Esophagus squamous epithelium (tissue), 5 donors: ENCODE measurements around the gene PSMB4. TPM values are rescaled to one million over a fixed set of nuclear protein-coding genes. Genes with fewer than 3 reads are reported as not detected.
A peak's percentile ranks its signal among the peaks of the same experiment; 100 is the strongest.

Experiments used
- DNase-seq: peaks from one replicate; lab custom pipeline; 2025; lab: John Stamatoyannopoulos, UW
- H3K27ac ChIP-seq, 4 donors: fragments of 200-600 bp; sonication (generic); one replicate each; pipeline ENCODE4 v1.5.1; 2016 to 2019; ENCODE audit warnings: mild to moderate bottlenecking in 1 of 4
- H3K27me3 ChIP-seq, 4 donors: fragments of 200-600 bp; sonication (generic); 1 replicate in 3 of 4; 2 replicates in 1 of 4; pipeline versions ENCODE4 v1.5.1 to v1.6.0; 2017 to 2021; ENCODE audit warnings: antibody characterized with exemption in 1 of 4
- H3K36me3 ChIP-seq, 3 donors: fragments of 200-600 bp; sonication (generic); one replicate each; pipeline ENCODE4 v1.5.1; 2016 to 2019
- H3K4me1 ChIP-seq, 3 donors: fragments of 200-600 bp; sonication (generic); one replicate each; pipeline ENCODE4 v1.5.1; 2017 to 2019
- H3K4me3 ChIP-seq, 4 donors: fragments of 200-600 bp; sonication (generic); 1 replicate in 3 of 4; 2 replicates in 1 of 4; pipeline ENCODE4 v1.5.1; 2016 to 2019; ENCODE audit warnings: mild to moderate bottlenecking in 2 of 4, moderate library complexity in 1 of 4
- H3K9me3 ChIP-seq, 3 donors: fragments of 200-600 bp; sonication (generic); one replicate each; pipeline ENCODE4 v1.5.1; 2016 to 2019
- CTCF ChIP-seq, 6 experiments: fragments of 450-650 bp in 4 of 6; fragments of 200-600 bp in 2 of 6; sonication (generic) in 2 of 6; IDR thresholded peaks; one replicate each; pipeline ENCODE4 v1.5.1; 2016 to 2019; ENCODE audit warnings: antibody characterized with exemption in 6 of 6, mild to moderate bottlenecking in 4 of 6, moderate library complexity in 4 of 6
- POLR2A ChIP-seq, 4 donors: fragments of 450-650 bp; IDR thresholded peaks; one replicate each; pipeline ENCODE4 v1.6.1; 2017; ENCODE audit warnings: antibody characterized with exemption in 4 of 4, mild to moderate bottlenecking in 4 of 4, moderate library complexity in 3 of 4
- WGBS, 2 donors: methylation state at CpG; one replicate each; pipeline ENCODE4 v1.1.5; 2018; 5-methylcytosine and 5-hydroxymethylcytosine counted together
- intact Hi-C: fragments of 100-400 bp; cut with DNase I; formaldehyde crosslinking; loops from one replicate; pipeline ENCODE4 v1.15.0; 2022
- total RNA-seq, 4 donors: library from RNA; depleted of rRNA; stranded (reverse); fragments of >200 nt; gene quantifications; one replicate each; pipeline ENCODE4 v1.1.0, GENCODE V29; 2016
- donor health status: DM: yes; HTN: yes; CAD: no.

PSMB4 gene
- total RNA-seq, 4 donors from 2014 or later = 114 to 203 (median 186) TPM

GRCh38 chr1:151372058-151372934 lies 27.1 kb upstream of the PSMB4 start, which contains the start of gene SELENBP1:
Gene SELENBP1, minus strand, starts transcription at chr1:151372705. Its CDS starts 64 bp downstream, at chr1:151372641.
- peak in 3 of 4 donors; percentile 11 to 68 (median 55) for TF ChIP-seq POLR2A (IDR thresholded peaks at IDR 0.05)
- TF ChIP-seq CTCF (IDR thresholded peaks at IDR 0.05) = no peak
- 19 to 20% methylated on average over 1 to 7 of the region's 11 CpGs for WGBS, 2 donors
- Histone ChIP-seq H3K27ac (peak within 1 kb of the TSS; percentile 48 to 82 (median 76)), H3K36me3 (peaks cover 0 to 23% (median 0%) of the 10 kb centered on the region in 3 donors), H3K9me3 (no peaks in the 10 kb centered on the region), H3K4me1 (peaks cover 31 to 60% (median 33%) of the 10 kb centered on the region in 3 donors), H3K27me3 (no peaks in the 10 kb centered on the region), H3K4me3 (peak within 1 kb of the TSS; percentile 14 to 65 (median 44))
- intact Hi-C loops = no loop called here
- DNase-seq = no peak

GRCh38 chr1:151373196-151373595 lies 26.2 kb upstream of the PSMB4 start:
- WGBS, 2 donors = 84 to 91% methylated on average over 4 to 10 of the region's 14 CpGs
- no peaks in the 10 kb centered on the region for H3K9me3 ChIP-seq
- no peaks in the 10 kb centered on the region for H3K27me3 ChIP-seq
- DNase-seq = no peak
- H3K4me1 ChIP-seq = peaks cover 31 to 55% (median 33%) of the 10 kb centered on the region in 3 donors
- H3K27ac ChIP-seq = no peak overlapping the region
- intact Hi-C loops = no loop called here
- H3K4me3 ChIP-seq = no peak overlapping the region
- TF ChIP-seq POLR2A (IDR thresholded peaks at IDR 0.05) = no peak
- no peak for TF ChIP-seq CTCF (IDR thresholded peaks at IDR 0.05)
- peaks cover 0 to 14% (median 0%) of the 10 kb centered on the region in 3 donors for H3K36me3 ChIP-seq

GRCh38 chr1:151377150-151377884 lies 22.1 kb upstream of the PSMB4 start:
- Histone ChIP-seq H3K27me3 (no peaks in the 10 kb centered on the region), H3K9me3 (no peaks in the 10 kb centered on the region), H3K4me3 (no peak overlapping the region), H3K4me1 (peaks cover 4 to 16% (median 5%) of the 10 kb centered on the region in 3 donors), H3K36me3 (no peaks in the 10 kb centered on the region), H3K27ac (no peak overlapping the region)
- DNase-seq = no peak
- TF ChIP-seq CTCF (IDR thresholded peaks at IDR 0.05) (no peak), POLR2A (IDR thresholded peaks at IDR 0.05) (no peak)
- intact Hi-C loops = no loop called here
- 60 to 72% methylated on average over 3 of the region's 3 CpGs for WGBS, 2 donors

GRCh38 chr1:151384584-151384983 lies 14.8 kb upstream of the PSMB4 start:
- no peak overlapping the region for H3K27ac ChIP-seq
- DNase-seq = no peak
- intact Hi-C loops = no loop called here
- no peaks in the 10 kb centered on the region for H3K4me1 ChIP-seq
- TF ChIP-seq POLR2A (IDR thresholded peaks at IDR 0.05) (no peak), CTCF (IDR thresholded peaks at IDR 0.05) (no peak)
- H3K36me3 ChIP-seq = no peaks in the 10 kb centered on the region
- 68 to 69% methylated on average over 3 of the region's 3 CpGs for WGBS, 2 donors
- H3K4me3 ChIP-seq = no peak overlapping the region
- no peaks in the 10 kb centered on the region for H3K9me3 ChIP-seq
- no peaks in the 10 kb centered on the region for H3K27me3 ChIP-seq
